Ramos (cell line): Measurements from ENCODE around the gene CREB5.

Experiments used
- in situ Hi-C: fragments of 300-500 bp; cut with MboI; formaldehyde crosslinking; loops from one replicate; pipeline ENCODE4 v1.14.3; 2022; ENCODE audit warnings: low sequenced_read_pairs; ENCODE audit not compliant: unreplicated experiment

CREB5 gene

DNA sequence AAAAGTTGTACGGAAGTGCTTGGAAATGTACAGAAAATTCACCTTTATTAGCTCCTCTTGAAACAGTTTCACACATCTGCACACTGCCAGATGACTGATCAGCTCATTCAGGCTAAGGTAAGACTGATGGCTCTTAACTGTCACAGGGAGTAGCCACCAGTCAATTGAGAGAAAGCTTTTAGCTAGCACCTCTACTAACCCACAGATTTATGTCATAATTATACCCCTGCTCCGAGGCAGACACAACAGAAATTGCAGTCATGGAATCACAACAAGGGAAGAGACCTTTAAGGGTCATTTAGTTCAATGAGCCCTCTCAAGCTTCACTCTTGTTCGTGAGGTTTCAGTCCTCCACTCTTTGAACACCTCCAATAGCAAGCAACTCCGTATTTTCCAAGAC lies 310.4 kb downstream of the CREB5 start:
- in situ Hi-C loops: no loop called here

- in situ Hi-C loops: no loop called here
Measured at GRCh38 chr7:28723336-28723735, 311.0 kb downstream of the CREB5 start.

DNA sequence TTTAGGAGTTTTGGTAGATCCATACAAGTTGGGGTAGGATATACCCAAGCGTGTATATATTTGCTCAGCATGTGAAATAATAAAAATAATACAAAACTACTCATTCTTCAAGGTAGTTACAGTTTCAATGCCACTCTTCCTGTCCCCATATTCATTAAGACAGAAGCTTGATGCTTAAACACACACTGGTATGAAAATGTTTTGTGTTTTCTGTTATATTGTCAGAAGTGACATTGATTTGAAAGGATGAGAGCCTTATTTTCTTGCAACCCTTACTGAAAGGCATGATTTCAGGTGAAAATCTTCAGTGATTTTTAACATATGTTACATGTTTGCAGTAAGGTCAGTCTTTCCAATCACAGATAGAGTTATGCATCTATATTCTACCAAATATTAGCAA lies 312.2 kb downstream of the CREB5 start:
- in situ Hi-C loops: no loop called here

DNA sequence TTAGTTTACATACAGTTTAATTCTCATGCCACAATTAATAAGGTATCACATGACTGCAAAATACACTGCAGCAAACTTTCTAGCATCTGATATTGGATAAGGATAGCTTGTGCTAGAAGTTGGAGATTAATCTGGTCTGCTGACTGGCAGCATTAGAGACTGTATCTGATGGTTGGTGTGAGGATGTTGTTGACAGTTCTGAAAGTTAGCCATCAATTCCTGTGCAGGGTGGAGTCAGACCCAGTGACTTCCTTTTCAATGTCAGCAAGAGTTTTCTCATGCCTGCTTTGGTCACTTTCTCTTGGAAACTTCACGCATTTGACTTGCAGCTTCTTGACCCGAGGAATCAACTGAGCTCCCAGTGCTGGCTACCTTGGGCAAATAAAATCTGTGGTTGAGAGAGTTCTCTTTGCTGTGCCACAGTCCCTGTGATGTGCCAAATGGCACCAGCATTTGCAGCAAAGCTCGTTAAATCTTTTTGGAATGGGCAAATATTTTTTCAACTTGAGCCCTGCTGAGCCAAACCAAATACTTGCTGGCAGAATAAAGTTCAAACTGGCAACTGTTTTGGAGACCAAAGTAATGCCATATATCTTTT lies 312.8 kb downstream of the CREB5 start:
- in situ Hi-C loops: no loop called here

GRCh38 chr7:28725911-28726310 lies 313.6 kb downstream of the CREB5 start:
- in situ Hi-C loops: no loop called here

DNA sequence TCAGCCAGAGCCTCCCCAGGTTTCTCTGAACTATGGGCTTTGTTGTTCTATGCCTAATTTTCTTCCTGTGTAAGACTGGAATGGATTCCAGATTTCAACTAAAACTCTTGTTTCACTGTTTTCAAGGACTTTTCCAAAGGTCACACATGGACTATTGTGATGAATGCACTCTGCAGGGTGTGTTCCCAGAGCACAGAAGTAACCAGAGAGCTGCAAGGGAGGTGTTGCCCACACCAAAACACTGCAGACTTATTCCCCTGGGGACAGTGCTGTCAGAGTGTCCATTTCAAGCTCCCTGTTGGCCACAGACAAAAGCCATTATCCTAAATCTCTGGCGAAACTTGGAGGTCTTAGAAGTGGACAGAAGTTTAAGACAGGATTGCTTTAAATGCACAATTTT lies 314.2 kb downstream of the CREB5 start:
- in situ Hi-C loops: no loop called here

DNA sequence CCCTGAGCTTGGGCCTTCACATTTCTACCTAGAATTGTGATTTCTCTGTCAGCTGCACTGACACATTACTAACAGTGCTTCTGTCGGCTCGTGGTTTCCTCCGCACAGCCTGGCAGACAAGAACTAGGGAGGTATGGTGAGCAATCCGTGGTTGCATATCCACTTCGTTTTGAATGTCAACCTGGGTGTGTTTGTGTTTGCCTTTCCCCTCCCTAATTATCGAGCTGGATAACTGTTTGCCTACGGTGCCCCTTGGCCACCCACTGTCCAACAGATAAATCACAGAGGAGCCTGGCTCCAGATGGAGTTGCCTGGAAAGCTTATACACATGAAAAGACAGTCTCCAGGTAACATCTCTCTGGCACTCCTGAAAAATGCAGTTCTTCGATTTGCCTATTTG lies 317.0 kb downstream of the CREB5 start:
- in situ Hi-C loops: no loop called here

DNA sequence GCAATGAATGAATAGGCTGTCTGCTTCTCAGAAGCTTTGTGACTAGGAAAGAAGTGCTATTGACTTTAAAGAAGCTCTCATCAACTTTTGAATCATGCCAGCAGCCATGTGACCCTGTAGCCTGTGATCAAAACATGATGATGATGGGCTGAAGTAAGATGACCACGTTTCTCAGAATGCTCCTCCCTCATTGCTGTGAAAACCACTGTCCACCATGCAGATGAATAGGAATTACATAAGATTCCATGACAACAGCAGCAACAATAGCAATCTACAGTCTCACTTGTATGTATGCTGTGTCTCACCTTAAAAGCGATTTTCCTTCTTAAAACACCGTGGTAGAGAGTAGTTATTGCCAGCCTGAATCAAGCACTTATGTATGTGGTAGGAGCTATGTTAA lies 317.4 kb downstream of the CREB5 start:
- in situ Hi-C loops: no loop called here

DNA sequence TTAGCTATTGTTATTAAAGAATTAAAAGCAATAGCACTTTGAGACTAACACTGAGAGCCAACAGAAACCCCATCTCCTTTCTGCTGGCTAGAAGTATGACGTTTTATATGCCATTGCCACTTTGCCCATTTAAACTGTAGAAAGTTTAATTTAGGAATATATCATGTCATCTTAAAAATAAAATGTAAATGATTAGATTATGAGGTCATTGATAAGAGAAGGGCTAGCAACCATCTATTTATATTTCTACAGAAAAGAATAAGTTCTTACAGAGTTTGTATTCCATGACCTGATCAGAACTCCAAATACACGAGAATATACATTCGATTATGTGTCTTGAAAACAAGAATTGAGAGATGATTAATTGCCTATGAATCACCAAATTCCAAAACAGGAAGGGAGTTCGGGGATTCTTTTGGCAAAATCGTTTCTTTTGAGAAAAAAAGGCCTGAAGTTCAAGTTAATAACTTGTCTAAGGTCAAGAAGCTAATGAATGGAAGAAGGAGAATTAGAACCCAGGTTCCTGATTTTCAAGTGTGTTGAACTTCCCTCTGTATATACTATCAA lies 318.9 kb downstream of the CREB5 start:
- in situ Hi-C loops: no loop called here

DNA sequence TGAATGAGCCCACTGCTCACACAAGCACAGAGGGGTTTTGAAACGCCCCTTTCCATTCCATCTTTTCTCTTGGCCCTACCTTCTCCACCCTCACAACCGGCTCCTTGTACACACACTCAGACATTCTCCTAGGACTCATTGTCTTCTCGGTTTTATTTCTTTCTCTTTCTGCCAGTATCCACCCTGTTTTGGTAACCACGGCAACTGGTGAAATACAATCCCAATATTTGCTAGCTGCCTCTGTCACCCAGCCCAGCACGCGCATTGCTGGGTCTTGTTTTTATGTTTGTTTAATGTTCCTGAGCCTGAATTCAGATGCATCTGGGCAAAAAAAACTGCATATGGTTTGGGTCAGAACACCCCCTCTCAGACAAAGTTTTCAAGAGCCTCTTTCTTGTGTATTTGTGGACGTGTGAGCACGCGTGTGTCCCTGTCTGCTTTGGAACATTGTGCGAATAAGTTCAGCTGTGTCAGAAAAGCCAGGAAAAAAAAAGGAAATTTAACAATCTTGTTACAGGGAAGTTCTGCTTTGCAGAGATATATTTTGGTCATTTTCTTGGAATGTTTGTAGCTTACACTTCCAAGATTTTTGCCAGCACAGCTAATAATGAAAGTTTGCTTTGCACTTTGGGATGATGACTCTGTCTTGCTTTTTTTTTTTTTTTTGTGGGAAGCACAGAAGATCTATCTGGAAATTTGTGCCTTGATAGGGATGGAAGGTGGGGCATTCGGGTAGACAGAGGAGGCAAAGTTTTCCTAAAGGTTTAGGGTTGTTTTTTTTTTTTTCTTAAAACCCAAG lies 320.0 kb downstream of the CREB5 start:
- in situ Hi-C loops: no loop called here

GRCh38 chr7:28733035-28733434 lies 320.7 kb downstream of the CREB5 start:
- in situ Hi-C loops: no loop called here

- in situ Hi-C loops: no loop called here
Measured at GRCh38 chr7:28738412-28738811, 326.1 kb downstream of the CREB5 start.

DNA sequence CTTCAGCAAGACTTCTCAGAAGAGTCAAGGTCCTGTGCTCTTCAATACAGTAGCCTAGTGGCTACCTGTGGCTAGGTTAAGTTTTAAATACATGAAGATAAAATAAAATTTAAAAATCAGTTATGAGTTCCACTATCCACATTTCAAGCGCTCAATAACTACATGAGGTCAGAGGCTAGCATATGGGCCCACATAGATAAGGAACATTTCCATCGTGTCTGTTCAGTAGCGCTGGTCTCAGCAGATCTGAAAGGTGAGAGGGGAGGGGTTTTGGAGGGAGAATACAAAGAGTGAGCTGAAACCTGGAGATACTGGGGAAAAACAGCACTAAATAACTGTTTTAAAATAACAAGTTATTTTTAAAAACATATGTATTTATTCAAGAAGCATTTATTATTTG lies 326.8 kb downstream of the CREB5 start:
- in situ Hi-C loops: no loop called here

- in situ Hi-C loops: no loop called here
Measured at GRCh38 chr7:28739826-28740225, 327.5 kb downstream of the CREB5 start.

GRCh38 chr7:28744951-28745350 lies 332.6 kb downstream of the CREB5 start:
- in situ Hi-C loops: no loop called here

DNA sequence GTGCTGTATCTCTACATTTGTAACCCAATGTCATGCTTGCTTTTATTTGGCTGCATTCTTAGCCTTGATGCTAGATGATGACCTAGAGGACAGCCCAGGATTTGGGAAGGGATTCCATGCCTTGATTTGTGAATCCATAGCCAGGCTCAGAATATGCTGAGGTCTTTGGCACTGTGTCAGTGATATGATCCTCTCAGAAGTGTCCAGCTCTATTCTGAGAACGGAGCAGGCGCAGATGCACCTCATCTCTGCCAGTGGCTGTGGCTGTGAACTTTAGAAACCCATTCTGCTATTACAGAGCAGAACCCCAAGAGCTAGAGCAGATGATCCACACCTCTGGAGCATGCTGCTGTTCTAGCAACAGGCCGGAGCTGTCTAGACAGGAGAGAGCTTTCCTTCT lies 333.0 kb downstream of the CREB5 start:
- in situ Hi-C loops: no loop called here

DNA sequence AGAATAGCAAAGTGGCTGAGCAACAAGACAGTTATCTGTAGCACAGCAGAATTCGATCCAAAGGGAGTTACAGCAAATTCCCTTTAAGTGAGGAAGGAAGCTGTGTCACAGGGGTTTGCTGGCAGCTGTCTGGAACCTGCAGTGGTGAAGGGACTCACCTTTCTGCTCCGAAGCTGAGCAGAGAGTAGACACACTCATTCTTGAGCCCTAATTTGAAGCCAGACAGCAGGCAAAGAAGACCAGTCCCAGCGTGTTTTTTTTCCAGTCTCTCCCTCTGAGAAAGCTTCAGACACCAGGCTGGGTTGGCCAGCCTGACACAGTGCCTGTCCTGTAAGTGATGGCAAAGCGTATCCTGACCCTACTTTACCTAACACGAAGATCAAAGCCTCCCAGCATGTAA lies 335.1 kb downstream of the CREB5 start:
- in situ Hi-C loops: no loop called here

- in situ Hi-C loops: no loop called here
Measured at GRCh38 chr7:28747854-28748253, 335.5 kb downstream of the CREB5 start.

GRCh38 chr7:28748346-28748745 lies 336.0 kb downstream of the CREB5 start:
- in situ Hi-C loops: no loop called here

DNA sequence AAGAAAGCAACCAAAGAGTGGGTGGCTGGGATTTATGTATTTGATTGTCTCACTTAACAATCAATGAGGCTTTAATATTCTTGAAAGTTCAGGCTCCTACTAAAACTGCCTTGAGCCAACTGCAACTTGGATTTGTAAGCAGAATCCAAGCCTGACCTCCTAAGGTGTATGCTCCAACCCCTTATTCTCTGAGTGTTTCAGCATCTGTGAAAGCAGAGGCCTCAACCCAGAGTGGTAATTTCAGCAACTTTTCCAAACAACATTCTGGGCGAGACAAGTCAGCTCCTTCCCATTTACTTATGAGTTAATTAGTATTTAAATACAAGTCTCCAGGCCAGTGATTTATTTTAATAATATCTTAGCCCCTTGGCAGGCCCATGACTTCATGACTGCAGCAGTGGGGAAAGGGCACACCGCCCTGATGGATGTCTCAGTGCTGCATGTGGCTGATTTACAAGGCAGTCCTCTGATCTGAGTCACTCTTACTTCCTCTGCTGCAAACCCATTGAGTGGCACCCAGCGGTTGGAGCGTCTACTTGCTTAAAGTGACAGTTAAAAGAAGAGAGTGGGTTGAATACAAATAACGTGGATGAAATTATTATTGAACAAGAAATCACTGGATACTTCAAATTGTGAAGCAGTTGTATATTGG lies 336.7 kb downstream of the CREB5 start:
- in situ Hi-C loops: no loop called here

- in situ Hi-C loops: no loop called here
Measured at GRCh38 chr7:28749638-28750037, 337.3 kb downstream of the CREB5 start.
